Brain microvascular endothelial cell (primary cell): Measurements from ENCODE around the gene UBE3B.

ENCODE experiments used
- DNase-seq: peaks from one replicate; pipeline ENCODE4 v3.0.0-alpha.2; 2020
- H3K27ac ChIP-seq: fragments of 250-450 bp; sonication (Bioruptor Pico); 2 replicates; pipeline ENCODE4 v1.5.1; 2020; ENCODE audit warnings: mild to moderate bottlenecking, moderate library complexity
- H3K27me3 ChIP-seq: fragments of 250-450 bp; sonication (Bioruptor Pico); replicated peaks from 2 replicates; pipeline ENCODE4 v1.5.1; 2020; ENCODE audit warnings: mild to moderate bottlenecking
- H3K36me3 ChIP-seq: fragments of 250-450 bp; sonication (Bioruptor Pico); replicated peaks from 2 replicates; pipeline ENCODE4 v1.5.1; 2020; ENCODE audit warnings: mild to moderate bottlenecking
- H3K4me3 ChIP-seq: 2 replicates; pipeline ENCODE4 v1.5.1; 2011; ENCODE audit warnings: low read depth, mild to moderate bottlenecking, control low read depth, low read length, moderate library complexity
- CTCF ChIP-seq: IDR thresholded peaks from 2 replicates; pipeline ENCODE4 v1.5.1; 2011; ENCODE audit warnings: low read depth, mild to moderate bottlenecking, moderate library complexity, low read length, control low read depth, inconsistent platforms; ENCODE audit errors: missing control alignments
- in situ Hi-C: cut with HindIII; loops from 2 replicates; pipeline ENCODE4 v1.10.0; 2017; ENCODE audit warnings: low sequenced_read_pairs, low pct_ligation_motif_present

The UBE3B gene

DNA sequence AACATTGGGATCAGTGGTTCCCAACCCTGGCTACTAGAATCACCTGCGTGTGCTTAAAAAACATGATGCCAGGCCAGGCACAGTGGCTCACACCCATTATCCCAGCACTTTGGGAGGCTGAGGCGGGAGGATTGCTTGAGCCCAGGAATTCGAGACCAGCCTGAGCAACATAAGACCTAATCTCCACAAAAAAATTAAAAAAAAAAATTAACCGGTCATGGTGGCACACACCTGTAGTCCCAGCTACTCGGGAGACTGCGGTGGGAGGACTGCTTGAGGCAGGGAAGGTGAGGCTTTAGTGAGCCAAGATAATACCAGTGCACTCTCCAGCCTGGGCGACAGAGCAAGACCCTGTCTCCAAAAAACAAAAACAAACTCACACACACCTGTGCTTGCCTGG, 2.3 kb upstream of the UBE3B start:
- Histone ChIP-seq H3K4me3 (no peak overlapping the region), H3K27me3 (no peaks in the 10 kb centered on the region), H3K36me3 (peaks cover 9% of the 10 kb centered on the region), H3K27ac (no peak overlapping the region)
- no peak for DNase-seq
- no peak for TF ChIP-seq CTCF
- in situ Hi-C loops = no loop called here

DNA sequence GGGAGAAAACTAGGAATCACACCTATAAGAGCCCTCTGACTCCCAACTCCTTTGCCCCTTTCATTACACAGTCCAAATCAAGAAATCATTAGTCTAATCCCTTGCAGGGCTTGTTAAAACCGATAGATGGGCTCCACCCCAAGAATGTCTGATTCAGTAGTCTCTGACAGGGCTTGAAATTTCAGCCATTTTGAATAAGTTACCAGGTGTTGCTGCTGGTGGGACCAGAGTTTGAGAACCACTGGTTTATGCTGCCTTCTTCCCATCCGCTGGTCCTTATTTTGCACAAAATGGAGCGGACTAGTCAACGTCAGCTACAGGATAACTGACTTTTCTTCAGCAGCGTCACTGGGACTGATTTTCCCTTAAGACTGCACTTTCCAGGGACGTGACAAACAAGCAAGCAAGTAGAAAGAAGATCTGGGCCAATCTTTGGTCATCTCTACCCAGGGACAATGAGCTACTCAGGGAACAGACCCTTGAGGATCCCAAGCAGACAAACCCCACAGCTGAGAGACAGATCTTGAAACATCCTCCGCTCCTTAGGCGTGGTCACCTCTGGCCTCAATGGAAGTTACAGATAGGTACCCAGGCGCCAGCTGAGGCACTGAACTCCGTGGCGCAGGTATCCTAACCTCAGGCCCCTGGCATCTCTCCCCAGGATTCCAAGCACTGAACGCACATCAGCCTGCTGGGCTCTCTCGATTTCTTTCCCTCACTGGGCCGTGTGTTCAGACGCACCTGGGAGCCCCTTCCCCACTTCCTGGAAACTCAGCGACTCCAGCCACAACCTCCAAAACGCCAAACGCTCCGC, 1.2 kb upstream of the UBE3B start:
- Histone ChIP-seq H3K36me3 (peaks cover 7% of the 10 kb centered on the region), H3K27ac (peak overlapping the region; percentile 100), H3K4me3 (peak overlapping the region; percentile 93), H3K27me3 (no peaks in the 10 kb centered on the region)
- DNase-seq = no peak
- in situ Hi-C loops = no loop called here
- no peak for TF ChIP-seq CTCF

GRCh38 chr12:109476807-109477184, 638 bp upstream of the UBE3B start:
- no peak for DNase-seq
- H3K4me3 ChIP-seq = peak overlapping the region; percentile 93
- peak overlapping the region; percentile 100 for H3K27ac ChIP-seq
- H3K27me3 ChIP-seq = no peaks in the 10 kb centered on the region
- TF ChIP-seq CTCF = no peak
- H3K36me3 ChIP-seq = peaks cover 4% of the 10 kb centered on the region
- in situ Hi-C loops = no loop called here

DNA sequence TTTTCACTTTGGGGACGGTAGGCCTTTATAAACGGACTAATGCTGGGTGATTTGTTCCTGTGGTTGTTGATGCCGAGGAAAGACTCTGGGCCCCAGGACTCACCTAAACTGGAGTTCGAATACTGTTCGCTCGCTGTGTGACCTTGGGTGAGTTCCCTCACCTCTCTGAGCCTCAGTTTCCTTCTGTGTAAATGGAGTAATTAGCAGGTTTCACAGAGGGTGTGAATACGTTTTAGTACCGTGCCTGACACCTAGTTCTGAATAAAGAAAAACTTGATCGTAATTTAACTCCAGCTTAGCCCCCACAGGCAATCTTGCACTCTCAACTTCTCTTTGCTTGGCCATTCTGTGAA, 505 bp downstream of the UBE3B start:
- Histone ChIP-seq H3K27ac (peak overlapping the region; percentile 100), H3K36me3 (peaks cover 4% of the 10 kb centered on the region), H3K4me3 (peak overlapping the region; percentile 93), H3K27me3 (no peaks in the 10 kb centered on the region)
- DNase-seq = no peak
- in situ Hi-C loops = no loop called here
- TF ChIP-seq CTCF = no peak

- Histone ChIP-seq H3K36me3 (peaks cover 12% of the 10 kb centered on the region), H3K4me3 (no peak overlapping the region), H3K27ac (no peak overlapping the region), H3K27me3 (no peaks in the 10 kb centered on the region)
- no peak for TF ChIP-seq CTCF
- in situ Hi-C loops = no loop called here
- DNase-seq = no peak
Observed at GRCh38 chr12:109479761-109480160, 2.3 kb downstream of the UBE3B start.

DNA sequence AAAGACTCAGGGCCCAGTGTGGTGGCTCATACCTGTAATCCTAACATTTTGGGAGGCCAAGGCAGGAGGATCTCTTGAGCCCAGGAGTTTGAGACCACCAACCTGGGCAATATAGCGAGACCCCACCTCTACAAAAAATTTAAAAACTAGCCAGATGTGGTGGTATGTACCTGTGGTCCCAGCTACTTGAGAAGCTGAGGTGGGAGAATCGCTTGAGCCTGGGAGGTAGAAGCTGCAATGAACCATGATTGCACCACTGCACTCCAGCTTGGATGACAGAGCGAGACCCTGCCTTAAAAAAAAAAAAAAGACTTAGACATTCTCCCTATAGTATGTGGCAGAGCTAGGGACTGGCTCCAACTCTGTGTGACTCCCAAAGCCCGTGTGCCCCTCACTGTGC, 2.9 kb downstream of the UBE3B start:
- no peak for TF ChIP-seq CTCF
- in situ Hi-C loops = no loop called here

More for the DNA sequence above, 2.9 kb downstream of the UBE3B start:
- Histone ChIP-seq H3K27ac (no peak overlapping the region), H3K36me3 (peaks cover 18% of the 10 kb centered on the region), H3K27me3 (no peaks in the 10 kb centered on the region), H3K4me3 (no peak overlapping the region)
- DNase-seq = no peak
